Hippocampal formation (tissue), 2 donors: Measurements from ENCODE around the gene IL17RA.
A peak's percentile ranks its signal among the peaks of the same experiment; 100 is the strongest.
"Not testable (repeated sequence)": the region's sequence is repeated elsewhere in the genome, so short reads cannot be mapped to it uniquely, and the experiment has no call there.

Source experiments
- DNase-seq, 2 donors: peaks; one replicate each; lab custom pipeline; 2025; lab: John Stamatoyannopoulos, UW

The IL17RA gene

DNA sequence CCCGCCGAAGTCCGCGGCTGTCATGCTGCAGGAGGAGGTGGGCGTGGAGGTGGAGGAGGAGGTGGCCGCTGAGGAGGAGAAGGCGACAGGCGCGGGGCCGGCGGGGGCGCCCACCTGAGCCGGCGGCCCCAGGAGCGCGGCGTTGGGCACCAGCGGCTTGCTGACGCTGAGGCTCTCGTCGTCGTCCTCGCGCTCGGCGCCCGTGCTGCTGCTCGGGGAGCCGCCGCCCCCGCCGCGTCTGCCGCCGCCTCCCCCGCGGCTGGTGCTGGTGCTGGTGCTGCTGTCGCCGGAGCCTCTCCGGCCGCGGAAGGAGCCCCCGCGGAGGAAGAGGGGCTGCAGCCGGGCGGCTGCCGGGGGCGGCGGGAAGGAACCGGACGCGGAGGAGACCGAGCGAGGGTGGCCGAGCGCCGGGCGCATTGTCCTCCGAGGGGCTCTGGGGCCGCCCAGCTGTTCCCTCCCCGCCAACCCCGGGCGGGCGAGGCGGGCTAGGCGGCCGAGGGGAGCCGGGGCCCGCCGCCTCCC lies 36.0 kb downstream of the IL17RA start:
- DNase-seq, result no peak

DNA sequence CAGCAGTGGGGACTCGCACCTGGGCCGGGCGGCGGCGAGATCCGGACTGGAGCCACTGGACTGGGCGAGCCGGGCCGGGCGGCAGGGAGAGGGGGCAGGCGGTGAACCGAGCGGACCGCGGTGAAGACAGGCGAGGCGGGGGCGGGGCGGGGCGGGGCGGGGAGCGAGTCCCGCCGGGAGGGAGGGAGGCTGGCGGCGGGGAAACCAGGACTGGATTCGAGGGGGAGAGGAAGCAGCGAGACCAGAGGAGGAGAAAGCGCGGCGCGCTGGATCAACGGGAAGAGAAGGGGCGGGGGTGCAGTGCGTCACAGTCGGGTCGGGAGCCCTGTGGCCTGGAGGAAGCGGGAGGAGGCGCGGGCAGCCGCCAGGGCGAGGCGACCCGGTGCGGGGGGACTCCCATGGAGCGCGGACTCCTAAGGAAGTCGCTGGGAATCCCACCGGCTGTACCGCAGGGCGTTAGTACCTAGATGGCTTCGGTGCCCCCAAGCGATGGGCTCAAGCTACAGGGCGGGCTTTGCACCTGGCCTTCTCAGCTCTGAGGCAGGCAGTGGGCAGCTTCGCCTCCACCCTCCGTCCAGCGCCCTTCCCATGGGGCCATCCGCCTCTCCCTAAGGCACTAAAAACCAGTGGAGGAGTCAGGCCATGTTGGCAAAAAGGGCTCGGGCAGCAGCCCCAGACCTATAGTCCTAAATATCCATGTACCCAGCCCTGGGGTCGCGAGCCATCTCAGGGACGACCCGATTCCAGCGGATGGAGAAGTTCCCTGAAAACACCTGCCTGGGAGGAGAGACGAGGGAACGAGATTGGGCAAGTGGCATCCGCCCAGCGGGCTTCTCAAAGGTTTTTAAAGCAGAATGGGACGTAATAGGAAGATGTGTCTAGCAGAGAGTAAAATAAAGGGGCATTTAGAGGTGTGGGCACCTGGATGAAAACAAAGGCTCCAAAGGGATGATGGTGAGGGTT lies 36.7 kb downstream of the IL17RA start, which contains the start of gene TMEM121B:
TSS of gene TMEM121B (minus strand) at position 128 of the 963 bp plus-strand sequence. CDS start 233 bp downstream, outside the sequence.
- peak; percentile 46 to 57 for DNase-seq

DNA sequence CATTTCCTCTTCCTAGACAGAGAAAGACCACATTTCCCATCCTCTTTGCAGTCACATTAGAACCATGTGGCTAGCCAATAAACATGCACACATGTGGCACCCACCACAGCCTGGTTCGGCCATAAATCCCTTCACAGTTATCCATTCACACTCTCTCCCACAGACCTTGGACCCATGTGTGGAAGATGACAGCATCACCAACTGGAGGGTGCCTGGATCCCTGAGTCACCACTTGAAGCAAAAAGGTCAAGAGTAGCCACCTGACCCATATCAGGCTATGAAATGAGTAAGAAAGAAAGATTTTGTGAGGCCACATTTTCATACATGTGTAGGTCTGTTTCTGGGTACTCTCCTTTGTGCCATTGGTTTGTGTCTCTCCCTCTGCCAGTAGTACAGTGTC lies 45.4 kb downstream of the IL17RA start:
- DNase-seq, result no peak

DNA sequence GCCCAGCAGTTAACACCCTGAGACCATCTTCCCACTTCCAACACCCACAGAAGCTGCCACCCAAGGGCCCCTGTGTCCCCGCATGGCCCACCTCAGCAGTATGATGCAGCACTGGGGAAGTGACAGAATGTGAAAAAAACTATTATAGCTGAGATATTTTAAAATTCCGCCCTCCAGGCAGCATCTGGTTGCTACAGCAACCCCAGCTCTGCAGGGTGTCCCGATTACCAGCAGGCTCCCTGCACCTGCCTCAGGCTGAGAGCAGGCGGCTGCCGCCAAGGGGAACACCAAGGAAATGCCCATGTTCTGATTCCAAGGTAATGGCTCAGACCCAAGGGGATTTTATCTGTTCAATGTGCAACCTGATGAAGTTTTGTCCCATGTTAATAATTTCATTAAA lies 46.9 kb downstream of the IL17RA start:
- DNase-seq, result no peak

DNA sequence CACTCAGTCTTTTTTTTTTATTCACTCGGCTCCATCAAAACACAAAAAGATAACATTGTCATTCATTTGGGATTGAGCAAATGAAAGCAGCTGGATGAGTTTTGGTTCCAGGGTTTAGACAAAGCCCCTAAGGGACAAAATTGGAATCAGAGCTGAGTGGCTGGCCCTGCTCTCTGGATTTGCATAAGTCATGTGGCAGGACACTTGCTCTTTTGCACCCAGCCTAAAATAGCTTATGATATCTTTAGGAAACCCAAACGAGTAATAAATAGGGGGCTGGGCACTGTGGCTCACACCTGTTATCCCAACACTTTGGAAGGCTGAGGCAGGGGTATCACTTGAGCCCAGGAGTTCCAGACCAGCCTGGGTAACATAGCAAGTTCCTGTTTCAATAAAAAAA lies 47.3 kb downstream of the IL17RA start:
- no peak for DNase-seq

DNA sequence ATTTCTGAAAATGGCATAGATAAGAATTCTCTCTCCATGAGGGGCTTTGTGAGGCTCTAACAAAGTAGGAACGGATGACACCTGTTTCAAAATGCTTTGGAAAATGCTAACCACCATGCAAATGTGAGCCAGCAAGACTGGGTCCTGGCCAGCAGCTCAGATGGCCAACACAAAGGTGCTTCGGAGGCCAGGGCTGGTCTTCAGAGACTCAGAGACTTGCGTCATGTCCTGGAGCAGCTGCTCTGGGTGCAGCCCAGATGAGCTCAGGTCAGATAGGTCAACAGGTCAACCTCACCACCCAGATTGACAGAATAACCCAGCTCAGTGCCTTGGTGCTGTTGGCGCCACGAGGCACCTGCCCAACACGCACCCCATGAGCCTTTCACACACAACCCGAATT lies 48.3 kb downstream of the IL17RA start:
- no peak for DNase-seq

DNA sequence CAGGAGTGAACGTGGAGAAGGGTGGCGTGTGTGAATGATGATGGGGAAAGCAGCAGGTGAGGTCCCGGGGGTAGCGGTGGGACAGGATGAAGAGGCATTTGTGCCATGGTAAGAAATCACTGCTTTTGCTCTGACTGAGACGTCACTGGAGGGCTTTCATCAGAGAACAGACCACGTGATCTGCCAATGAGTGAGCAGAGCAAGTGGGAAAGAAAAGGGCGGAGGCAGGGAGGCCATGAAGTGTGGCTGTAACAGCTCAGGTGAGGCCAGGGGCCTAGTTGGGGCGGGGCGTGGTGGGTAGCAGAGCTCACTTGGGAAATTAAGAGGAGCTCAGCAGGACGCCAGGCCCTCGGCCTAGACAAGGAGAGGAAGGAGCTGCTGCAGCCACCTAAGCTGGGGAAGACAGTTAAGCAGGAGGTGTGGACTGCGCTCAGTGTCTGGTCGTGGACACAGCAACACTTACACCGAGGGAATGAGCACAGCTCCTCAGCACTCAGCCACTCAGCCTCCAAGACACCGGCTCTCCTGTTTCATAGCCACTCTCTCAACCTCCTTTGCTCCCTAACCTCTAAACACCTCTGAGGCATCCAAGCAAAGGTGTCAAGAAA lies 50.5 kb downstream of the IL17RA start:
- DNase-seq, result no peak

DNA sequence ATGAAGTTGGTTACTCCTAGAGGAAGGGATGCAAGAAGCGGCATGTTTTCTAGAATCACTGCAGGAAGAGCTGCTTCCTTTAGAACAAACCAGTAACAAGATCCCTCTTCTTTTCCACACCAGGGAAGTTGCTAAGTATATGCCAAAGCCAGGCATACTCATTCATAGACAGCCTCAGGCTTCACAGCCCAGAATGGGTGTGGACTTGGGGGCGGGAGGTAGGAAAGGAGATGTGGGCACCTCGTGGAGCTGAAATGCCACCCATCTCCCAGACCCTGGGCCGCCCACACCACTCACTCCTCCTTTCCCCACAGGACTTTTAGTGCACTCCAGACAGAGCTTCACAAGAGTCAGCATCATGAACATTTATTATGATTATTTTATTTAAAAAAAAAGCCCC lies 52.4 kb downstream of the IL17RA start:
- DNase-seq, result no peak

DNA sequence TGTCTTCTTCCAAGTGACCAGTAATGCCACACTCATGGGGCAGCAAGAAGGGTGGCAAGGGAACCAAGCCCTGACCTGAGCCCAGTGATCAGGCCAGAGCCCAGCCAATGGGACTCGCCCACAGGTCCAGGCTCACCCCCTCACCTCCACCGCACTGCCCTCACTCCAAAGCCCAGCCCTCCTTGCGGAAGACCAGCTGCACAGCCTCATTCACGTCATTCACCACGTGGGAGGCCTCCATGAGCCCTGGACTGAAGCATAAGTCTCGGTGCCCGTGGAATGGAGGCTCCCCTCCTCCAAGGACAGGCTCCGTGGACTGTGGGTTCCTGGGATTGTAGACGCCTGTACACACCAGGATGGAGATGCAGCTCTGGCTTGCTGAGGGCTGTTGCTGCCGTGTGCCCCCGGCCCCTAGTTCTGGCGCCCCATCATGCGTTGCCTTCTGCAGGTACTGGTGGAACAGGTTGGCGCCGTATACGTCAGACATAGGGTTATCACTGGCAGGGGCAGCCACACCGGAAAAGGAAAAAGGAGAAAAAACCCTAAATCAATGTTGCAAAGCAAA lies 53.1 kb downstream of the IL17RA start:
- DNase-seq, result no peak

DNA sequence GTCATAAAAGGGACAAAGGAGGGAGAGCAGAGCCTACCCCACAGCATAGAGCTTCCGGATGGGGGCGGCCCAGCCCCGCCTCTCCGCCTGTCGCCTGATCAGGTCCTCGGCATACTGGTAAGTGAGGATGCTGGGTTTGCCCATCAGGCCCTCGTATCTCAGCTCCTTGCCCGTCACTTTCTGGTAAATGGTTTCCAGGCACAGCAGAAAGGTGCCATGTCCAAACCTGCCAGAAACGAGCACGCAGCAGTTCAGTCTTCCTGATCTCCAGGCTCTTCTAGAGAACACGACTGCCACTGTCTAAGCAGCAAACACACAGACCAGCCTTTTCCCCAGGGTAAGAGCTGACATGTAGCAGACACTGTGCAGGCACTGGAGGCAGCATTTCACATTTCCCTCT lies 53.7 kb downstream of the IL17RA start:
- no peak for DNase-seq

DNA sequence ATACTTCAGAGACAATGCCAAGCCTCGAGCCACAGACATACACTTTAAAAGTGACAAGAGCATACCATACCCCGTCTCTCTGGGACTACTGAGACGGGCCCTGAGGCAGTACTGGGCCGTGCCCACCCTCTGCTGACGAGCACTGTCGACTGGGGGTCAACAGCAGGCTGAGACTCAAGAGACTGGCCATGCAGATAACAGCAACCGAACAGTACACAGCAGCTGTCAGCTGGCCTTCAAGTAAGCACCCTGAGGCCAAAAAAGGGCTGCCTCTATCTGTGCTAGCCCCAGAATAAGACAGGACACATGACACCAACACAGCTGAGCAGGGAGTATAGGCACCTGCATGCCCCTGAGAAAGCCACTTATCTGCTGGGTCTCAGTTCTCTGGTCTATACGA lies 55.2 kb downstream of the IL17RA start:
- no peak for DNase-seq

DNA sequence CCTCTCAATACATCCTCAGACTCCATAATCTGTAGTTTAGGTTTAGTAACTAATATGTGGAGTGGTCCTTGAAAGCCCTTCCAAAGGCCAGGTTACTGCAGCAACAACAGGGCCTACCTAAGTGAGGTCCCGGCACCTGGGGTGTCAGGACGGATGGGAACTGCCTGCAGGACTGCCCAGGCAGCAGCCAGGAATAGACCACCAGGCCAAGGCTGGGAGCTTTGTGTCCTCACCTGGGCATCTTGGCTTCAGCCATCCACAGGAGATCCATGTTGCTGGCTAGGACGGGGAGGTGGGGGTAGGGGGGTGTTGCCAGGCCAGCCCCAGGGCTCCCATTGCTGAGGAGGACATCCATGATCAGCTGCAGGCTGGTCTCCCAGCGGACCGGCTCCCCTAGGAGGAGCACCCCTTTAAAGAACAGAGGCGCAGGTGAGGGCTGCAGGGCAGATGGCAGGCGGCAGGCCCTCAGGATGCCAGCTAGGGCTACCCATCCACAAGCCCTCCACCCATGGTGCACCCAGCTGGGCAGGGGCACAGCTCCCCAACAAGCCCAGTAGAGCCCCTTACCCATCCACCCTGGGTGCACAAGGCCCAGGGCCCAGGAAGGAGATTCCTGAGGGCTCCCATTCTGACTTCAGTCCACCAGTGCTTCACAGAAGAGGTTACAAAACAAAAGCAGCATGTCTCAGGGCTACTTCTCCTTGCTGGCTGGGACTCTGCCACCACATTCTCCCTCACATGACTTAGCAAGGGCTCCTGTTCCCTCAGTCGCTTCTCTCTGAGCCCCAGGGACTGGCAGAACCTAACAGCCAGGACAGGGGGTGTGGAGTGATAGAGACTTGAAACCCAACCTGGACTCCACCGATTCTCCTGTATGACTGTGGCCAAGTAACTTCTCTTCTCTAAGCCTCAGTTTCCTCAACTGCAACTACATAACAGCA lies 56.3 kb downstream of the IL17RA start:
- no peak for DNase-seq

DNA sequence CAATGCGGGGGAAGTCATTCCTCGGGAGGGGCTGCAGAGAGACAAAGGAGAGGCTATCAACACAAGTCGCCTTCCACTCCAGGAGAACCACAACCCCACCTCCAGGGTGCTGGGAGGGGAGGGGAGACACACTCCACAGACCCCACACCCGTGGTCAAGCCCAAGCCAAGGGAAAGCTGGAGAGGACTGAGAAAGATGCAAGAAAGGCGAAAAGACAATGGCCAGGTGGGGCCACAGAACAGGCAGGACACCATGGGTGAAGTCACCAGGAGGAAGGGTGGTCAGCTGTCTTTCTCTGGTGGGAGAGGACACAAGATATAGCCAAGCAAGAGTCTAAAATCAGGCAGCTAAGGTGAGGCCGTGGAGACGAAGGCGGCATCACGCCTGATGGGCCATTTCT lies 58.3 kb downstream of the IL17RA start:
- DNase-seq, result no peak

DNA sequence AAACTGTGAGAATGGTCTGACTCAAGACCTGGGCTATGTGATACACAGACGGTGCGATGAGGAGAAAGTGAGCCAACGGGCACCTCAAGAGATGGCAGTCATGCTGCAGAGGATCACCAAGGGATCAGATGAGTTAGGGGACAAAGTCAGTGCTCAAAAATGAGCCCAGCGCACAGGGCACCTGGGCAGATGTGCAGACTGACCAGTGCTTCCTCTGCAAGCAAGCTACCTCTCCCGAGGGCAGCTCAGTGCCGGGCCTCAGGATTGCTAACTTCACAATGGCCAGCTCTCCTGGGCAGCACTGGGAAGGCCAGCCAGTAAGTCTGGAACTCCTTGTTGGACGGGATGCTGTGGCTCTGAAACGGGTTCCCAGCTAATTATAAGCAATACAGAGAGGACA lies 59.0 kb downstream of the IL17RA start:
- DNase-seq, result no peak

DNA sequence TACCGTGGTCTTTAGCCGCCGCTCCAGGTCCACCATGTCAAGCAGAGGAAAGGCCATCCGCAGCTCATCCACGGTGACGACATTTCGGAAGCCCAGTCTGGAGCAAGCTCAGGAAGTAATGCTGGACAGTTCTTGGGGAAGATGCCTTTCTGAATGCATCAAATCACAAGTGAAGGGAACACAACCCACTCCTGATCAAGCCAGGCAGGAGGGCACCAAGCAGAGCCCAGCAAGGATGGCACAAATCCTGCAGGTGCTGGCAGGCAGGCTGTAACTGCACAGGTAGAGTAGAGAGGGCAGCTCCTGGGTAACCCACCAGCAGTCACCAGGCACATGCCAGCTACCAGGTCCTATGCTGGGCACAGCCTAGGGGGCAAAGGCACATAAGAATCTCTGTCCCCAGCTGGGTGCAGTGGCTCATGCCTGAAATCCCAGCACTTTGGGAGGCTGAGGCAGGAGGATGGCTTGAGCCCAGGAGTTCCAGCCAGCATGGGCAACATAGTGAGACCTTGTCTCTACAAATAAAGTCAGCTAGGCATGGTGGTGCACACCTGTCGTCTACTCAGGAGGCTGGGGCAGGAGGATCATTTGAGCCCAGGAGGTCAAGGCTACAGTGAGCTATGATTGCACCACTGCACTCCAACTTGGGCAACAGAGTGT lies 60.4 kb downstream of the IL17RA start:
- no peak for DNase-seq

DNA sequence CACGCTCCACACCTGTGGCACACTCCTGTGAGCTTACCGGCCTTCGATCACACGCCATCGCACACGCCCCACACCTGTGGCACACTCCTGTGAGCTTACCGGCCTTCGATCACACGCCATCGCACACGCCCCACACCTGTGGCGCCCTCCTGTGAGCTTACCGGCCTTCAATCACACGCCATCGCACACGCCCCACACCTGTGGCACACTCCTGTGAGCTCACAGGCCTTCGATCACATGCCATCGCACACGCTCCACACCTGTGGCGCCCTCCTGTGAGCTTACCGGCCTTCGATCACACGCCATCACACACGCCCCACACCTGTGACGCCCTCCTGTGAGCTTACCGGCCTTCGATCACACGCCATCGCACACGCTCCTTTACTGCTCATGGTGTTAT lies 62.7 kb downstream of the IL17RA start:
- not testable (repeated sequence) for DNase-seq

DNA sequence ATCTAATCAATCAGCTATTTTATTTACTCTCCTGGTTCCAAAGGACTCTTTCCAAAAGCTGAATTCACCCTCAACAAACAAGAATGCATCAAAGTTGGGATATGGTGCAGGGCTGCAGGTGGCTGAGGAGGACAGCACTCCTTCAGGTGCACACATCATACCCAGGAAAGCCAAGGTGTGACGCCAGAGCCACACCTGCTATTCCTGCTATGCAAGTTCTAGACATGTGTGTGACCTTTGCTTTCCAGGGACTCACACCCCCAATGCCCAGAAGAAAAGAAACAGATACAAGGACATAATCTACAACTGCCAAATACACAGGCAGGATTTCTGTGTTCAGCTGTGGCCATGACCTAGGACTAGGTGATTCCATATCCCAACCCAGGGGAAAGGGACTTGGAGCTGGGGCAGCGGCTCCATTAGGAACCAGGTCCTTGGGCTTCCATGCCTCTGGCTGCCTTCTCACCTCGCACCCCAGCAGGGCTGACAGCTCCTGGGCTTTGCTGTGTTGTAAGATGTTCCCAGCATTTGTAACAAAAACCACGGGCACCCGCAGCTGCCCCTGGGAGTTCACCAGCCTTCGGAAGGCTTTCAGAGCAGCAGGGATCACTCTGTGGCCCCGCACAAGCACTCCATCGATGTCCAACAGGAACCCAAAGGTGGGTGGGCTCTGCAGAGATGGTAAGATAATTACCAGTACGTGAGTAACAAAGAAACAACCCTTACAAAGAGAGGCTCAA lies 64.4 kb downstream of the IL17RA start:
- no peak for DNase-seq

DNA sequence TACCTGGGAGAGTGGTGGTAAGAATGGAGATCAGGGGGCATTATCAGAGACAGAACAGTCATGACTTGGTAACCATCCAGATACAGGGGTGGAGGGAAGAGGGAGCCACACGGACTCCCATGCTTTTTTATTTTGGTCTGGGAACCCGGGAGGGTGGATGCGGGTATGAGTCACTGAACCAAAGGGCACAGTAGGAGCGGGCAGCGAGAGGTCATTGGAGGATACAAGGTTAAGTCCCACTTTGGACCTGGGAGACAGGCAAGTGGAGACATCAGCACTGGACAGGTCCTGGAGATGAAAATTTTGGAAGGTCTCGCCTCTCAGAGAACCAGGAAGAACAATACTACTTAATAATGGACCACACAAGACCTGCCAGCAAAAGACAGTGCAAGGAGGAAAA lies 67.5 kb downstream of the IL17RA start:
- no peak for DNase-seq

DNA sequence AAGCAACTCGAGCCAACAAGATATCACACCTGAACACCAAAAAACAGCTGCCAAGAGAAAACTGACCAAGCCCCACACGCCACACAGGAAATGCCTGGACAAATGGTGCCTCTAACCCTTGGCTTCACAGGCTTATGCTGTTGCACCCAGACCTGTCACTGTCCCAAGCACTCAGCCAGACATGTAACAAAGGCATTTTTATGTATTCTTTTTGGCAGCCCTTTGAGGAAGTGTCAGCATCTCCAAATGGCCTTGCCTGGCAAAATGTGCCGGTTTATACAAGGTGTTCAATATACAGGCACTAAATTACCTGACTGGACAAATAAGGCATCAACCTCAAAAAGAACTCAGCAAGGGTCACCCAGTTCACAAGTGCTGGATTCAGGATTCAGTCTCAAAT lies 68.2 kb downstream of the IL17RA start:
- no peak for DNase-seq

DNA sequence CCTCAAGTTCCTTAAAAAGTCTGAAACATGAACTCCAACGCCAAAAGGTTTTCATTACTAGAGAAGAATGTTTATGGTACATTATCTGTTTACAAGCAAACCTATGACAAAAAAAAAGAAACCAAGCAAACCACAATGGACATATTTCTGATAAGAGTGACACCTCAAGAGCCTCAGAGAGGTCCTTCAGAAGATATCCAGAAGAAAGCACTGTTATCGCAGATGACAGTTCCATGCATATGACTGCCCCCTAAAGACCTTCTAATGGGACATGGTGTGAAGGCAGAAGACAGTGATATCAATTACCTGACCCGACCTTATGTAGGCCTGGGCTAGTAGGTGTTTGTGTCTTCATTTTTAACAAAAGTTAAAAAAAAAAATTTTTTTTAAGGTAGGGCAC lies 71.1 kb downstream of the IL17RA start:
- DNase-seq, result no peak
